SK-N-SH treated with all-trans-retinoic acid at 6 μM for 48 hours (cell line): Measurements from ENCODE around the gene HAPLN2.

Experiments
- ATAC-seq: fragments of 200-7000 bp; cut with Tn5 transposase; 3 replicates; pipeline ENCODE4 v1.9.1; 2020; ENCODE audit warnings: mild to moderate bottlenecking, moderate library complexity
- ARNTL ChIP-seq: fragments of 450-650 bp; formaldehyde crosslinking; IDR thresholded peaks from 2 replicates; pipeline ENCODE4 v1.5.0; 2020; ENCODE audit warnings: low read depth, mild to moderate bottlenecking, moderate library complexity, borderline replicate concordance
- BACH2 ChIP-seq: fragments of 250-450 bp; sonication (Bioruptor Pico); IDR thresholded peaks from 2 replicates; pipeline ENCODE4 v1.9.0; 2021; ENCODE audit warnings: mild to moderate bottlenecking, borderline replicate concordance
- CSDC2 ChIP-seq: fragments of 250-450 bp; sonication (Bioruptor Pico); IDR thresholded peaks from 2 replicates; pipeline ENCODE4 v1.5.0; 2020; ENCODE audit warnings: mild to moderate bottlenecking, moderate library complexity
- GLIS3 ChIP-seq: fragments of 250-450 bp; sonication (Bioruptor Pico); IDR thresholded peaks from 2 replicates; pipeline ENCODE4 v1.5.0; 2020; ENCODE audit warnings: mild to moderate bottlenecking, moderate library complexity
- OSR1 ChIP-seq: fragments of 250-450 bp; sonication (Bioruptor Pico); IDR thresholded peaks from 2 replicates; pipeline ENCODE4 v1.8.0; 2022; ENCODE audit warnings: moderate library complexity, mild to moderate bottlenecking, inconsistent platforms
- PATZ1 ChIP-seq: fragments of 250-450 bp; sonication (Bioruptor Pico); IDR thresholded peaks from 2 replicates; pipeline ENCODE4 v1.8.0; 2020; ENCODE audit warnings: mild to moderate bottlenecking, moderate library complexity, borderline replicate concordance
- POU6F1 ChIP-seq: fragments of 250-450 bp; sonication (Bioruptor Pico); IDR thresholded peaks from 2 replicates; pipeline ENCODE4 v1.8.0; 2021; ENCODE audit warnings: low read depth, mild to moderate bottlenecking, moderate library complexity, borderline replicate concordance
- PPARA ChIP-seq: fragments of 250-450 bp; sonication (Bioruptor Pico); IDR thresholded peaks from 2 replicates; pipeline ENCODE4 v1.5.0; 2020; ENCODE audit warnings: mild to moderate bottlenecking, borderline replicate concordance
- RARB ChIP-seq: fragments of 250-450 bp; sonication (Bioruptor Pico); IDR thresholded peaks from 2 replicates; pipeline ENCODE4 v1.8.0; 2021; ENCODE audit warnings: mild to moderate bottlenecking, moderate library complexity
- SNAI2 ChIP-seq: fragments of 250-450 bp; sonication (Bioruptor Pico); IDR thresholded peaks from 2 replicates; pipeline ENCODE4 v1.5.0; 2020; ENCODE audit warnings: mild to moderate bottlenecking, moderate library complexity
- TCF4 ChIP-seq: fragments of 250-450 bp; sonication (Bioruptor Pico); IDR thresholded peaks from 2 replicates; pipeline ENCODE4 v1.8.0; 2021; ENCODE audit warnings: mild to moderate bottlenecking, moderate library complexity, borderline replicate concordance
- TOX ChIP-seq: fragments of 250-450 bp; sonication (Bioruptor Pico); IDR thresholded peaks from 2 replicates; pipeline ENCODE4 v1.8.0; 2021; ENCODE audit warnings: mild to moderate bottlenecking, moderate library complexity, borderline replicate concordance
- TSHZ2 ChIP-seq: fragments of 250-450 bp; sonication (Bioruptor Pico); IDR thresholded peaks from 2 replicates; pipeline ENCODE4 v1.5.0; 2020; ENCODE audit warnings: mild to moderate bottlenecking, moderate library complexity
- ZC3H10 ChIP-seq: fragments of 250-450 bp; sonication (Bioruptor Pico); IDR thresholded peaks from 2 replicates; pipeline ENCODE4 v1.5.1; 2021; ENCODE audit warnings: mild to moderate bottlenecking, moderate library complexity
- ZFP3 ChIP-seq: fragments of 250-450 bp; sonication (Bioruptor Pico); IDR thresholded peaks from 2 replicates; pipeline ENCODE4 v1.5.0; 2020; ENCODE audit warnings: mild to moderate bottlenecking, moderate library complexity
- ZFP30 ChIP-seq: fragments of 450-650 bp; formaldehyde crosslinking; IDR thresholded peaks from 2 replicates; pipeline ENCODE4 v1.5.0; 2022; ENCODE audit warnings: mild to moderate bottlenecking, moderate library complexity
- ZNF565 ChIP-seq: fragments of 450-650 bp; formaldehyde crosslinking; conservative IDR thresholded peaks from 2 replicates; pipeline ENCODE4 v1.5.0; 2020; ENCODE audit warnings: low read depth, mild to moderate bottlenecking, moderate library complexity
- ZNF70 ChIP-seq: fragments of 450-650 bp; formaldehyde crosslinking; IDR thresholded peaks from 2 replicates; pipeline ENCODE4 v1.5.0; 2020; ENCODE audit warnings: mild to moderate bottlenecking, moderate library complexity
- ZNF8 ChIP-seq: fragments of 450-650 bp; formaldehyde crosslinking; IDR thresholded peaks from 2 replicates; pipeline ENCODE4 v1.5.0; 2020; ENCODE audit warnings: mild to moderate bottlenecking, moderate library complexity

HAPLN2 gene

DNA sequence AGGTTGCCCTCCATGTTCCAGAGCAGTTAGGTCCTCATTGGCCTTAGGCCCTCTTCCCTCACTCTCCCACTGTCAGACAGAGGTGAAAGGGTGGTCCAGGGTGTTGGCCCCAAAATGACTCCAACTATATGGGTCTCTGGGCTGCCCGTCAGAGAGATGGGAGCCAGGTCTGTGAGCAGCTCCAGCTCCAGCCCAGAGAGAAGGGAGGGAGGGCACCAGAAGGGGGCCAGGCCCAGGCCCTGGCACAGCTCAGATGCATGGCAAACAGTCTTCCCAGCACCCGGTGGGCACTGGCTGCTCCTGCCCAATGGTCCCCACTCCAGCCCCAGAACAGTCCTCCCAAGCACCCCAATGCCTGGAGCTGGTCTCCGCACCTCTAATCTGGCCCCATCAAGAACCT lies 24.9 kb downstream of the HAPLN2 start:
- TF ChIP-seq SNAI2 (no peak), PATZ1 (CRISPR knock-in tag) (no peak), CSDC2 (CRISPR knock-in tag) (no peak), TSHZ2 (CRISPR knock-in tag) (no peak), GLIS3 (CRISPR knock-in tag) (no peak), ZNF565 (no peak), POU6F1 (no peak)
- no peak for ATAC-seq

DNA sequence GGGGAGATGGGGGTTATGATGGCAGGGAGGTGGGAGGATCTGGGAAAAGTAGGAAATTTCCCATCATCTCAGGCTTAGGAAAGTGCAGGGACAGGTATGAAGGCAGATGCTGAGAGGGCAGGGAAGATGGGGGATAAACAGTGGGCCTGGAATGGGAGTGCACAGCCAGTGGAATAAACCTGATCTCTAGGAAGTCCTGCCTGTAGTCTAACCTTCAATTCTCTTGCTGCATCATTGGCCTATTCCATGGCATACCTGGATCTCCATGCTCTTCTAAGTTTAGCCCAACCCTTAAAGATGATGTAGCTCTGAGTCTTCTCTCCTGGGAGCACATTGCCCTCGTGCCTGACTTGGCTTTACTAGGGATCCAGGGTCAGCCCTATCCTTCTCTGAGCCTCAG lies 25.4 kb downstream of the HAPLN2 start:
- no peak for ATAC-seq
- no peak for TF ChIP-seq BACH2 (CRISPR knock-in tag)
- TF ChIP-seq SNAI2, result no peak
- TF ChIP-seq POU6F1, result no peak
- no peak for TF ChIP-seq CSDC2 (CRISPR knock-in tag)
- TF ChIP-seq TCF4 (CRISPR knock-in tag), result no peak
- TF ChIP-seq ARNTL (CRISPR knock-in tag), result no peak
- no peak for TF ChIP-seq TOX (CRISPR knock-in tag)
- TF ChIP-seq ZFP30, result no peak
- TF ChIP-seq RARB (CRISPR knock-in tag), result no peak
- no peak for TF ChIP-seq OSR1 (CRISPR knock-in tag)
- no peak for TF ChIP-seq ZFP3 (CRISPR knock-in tag)

- TF ChIP-seq CSDC2 (CRISPR knock-in tag) (no peak), PPARA (CRISPR knock-in tag) (no peak), OSR1 (CRISPR knock-in tag) (no peak), TCF4 (CRISPR knock-in tag) (no peak), POU6F1 (no peak)
- ATAC-seq, result no peak
Observed at GRCh38 chr1:156645056-156645455, 25.8 kb downstream of the HAPLN2 start.

DNA sequence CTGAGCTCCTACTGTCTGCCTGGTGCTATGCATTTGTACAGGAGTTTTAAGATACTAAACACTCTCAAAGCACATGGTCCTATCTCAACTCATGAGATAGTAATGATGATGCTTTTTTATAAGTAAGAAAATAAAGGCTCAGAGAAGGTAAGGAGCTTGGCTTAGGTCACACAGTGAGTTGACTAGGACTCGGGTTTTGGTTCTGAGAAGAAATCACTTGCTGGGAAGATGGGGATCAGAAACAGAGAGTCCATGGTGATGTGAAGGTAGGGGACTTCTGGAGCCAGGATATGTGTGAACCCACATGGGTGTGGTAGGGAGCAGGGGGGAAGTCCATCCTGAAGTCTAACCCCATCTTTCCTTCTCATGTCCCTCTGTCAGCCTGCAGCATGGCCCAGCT lies 26.5 kb downstream of the HAPLN2 start:
- ATAC-seq, result no peak
- no peak for TF ChIP-seq ZNF70 (CRISPR knock-in tag)
- no peak for TF ChIP-seq ZFP3 (CRISPR knock-in tag)
- no peak for TF ChIP-seq PATZ1 (CRISPR knock-in tag)
- TF ChIP-seq ZC3H10 (CRISPR knock-in tag), result no peak
- TF ChIP-seq POU6F1, result no peak
- no peak for TF ChIP-seq ZNF565
- TF ChIP-seq OSR1 (CRISPR knock-in tag), result no peak
- no peak for TF ChIP-seq RARB (CRISPR knock-in tag)
- TF ChIP-seq ZNF8 (CRISPR knock-in tag), result no peak
- TF ChIP-seq ARNTL (CRISPR knock-in tag), result no peak
- no peak for TF ChIP-seq TSHZ2 (CRISPR knock-in tag)
- TF ChIP-seq SNAI2, result no peak
